GM13976 (cell line): ENCODE data around the gene IQCM.

Experiments used
- DNase-seq: peaks from one replicate; pipeline ENCODE4 v3.0.0; 2012; ENCODE audit warnings: low spot score
- in situ Hi-C: fragments of 300-500 bp; cut with MboI; formaldehyde crosslinking; loops from one replicate; pipeline ENCODE4 v1.12.0; 2022; ENCODE audit warnings: low sequenced_read_pairs, mixed read lengths, inconsistent platforms; ENCODE audit not compliant: unreplicated experiment
- TF ChIP-seq, protein P1 (sequence below): IDR thresholded peaks from 2 replicates; pipeline ENCODE4 v1.5.1; 2012; ENCODE audit warnings: borderline replicate concordance, mild to moderate bottlenecking; ENCODE audit not compliant: insufficient read depth; ENCODE audit errors: extremely low read depth, missing control alignments, control extremely low read depth

IQCM gene

GRCh38 chr4:149403081-149403480 is 412.6 kb downstream of the IQCM start:
- DNase-seq: no peak
- TF ChIP-seq, protein P1, sequence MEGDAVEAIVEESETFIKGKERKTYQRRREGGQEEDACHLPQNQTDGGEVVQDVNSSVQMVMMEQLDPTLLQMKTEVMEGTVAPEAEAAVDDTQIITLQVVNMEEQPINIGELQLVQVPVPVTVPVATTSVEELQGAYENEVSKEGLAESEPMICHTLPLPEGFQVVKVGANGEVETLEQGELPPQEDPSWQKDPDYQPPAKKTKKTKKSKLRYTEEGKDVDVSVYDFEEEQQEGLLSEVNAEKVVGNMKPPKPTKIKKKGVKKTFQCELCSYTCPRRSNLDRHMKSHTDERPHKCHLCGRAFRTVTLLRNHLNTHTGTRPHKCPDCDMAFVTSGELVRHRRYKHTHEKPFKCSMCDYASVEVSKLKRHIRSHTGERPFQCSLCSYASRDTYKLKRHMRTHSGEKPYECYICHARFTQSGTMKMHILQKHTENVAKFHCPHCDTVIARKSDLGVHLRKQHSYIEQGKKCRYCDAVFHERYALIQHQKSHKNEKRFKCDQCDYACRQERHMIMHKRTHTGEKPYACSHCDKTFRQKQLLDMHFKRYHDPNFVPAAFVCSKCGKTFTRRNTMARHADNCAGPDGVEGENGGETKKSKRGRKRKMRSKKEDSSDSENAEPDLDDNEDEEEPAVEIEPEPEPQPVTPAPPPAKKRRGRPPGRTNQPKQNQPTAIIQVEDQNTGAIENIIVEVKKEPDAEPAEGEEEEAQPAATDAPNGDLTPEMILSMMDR: no peak
- in situ Hi-C loops: no loop called here

GRCh38 chr4:149398993-149399392 is 416.6 kb downstream of the IQCM start:
- DNase-seq: no peak
- in situ Hi-C loops: loop anchor here (25.0 kb wide), 1 partner anchor 488 kb away; no protein-coding TSS in a partner anchor
- TF ChIP-seq, protein P1: no peak

DNA sequence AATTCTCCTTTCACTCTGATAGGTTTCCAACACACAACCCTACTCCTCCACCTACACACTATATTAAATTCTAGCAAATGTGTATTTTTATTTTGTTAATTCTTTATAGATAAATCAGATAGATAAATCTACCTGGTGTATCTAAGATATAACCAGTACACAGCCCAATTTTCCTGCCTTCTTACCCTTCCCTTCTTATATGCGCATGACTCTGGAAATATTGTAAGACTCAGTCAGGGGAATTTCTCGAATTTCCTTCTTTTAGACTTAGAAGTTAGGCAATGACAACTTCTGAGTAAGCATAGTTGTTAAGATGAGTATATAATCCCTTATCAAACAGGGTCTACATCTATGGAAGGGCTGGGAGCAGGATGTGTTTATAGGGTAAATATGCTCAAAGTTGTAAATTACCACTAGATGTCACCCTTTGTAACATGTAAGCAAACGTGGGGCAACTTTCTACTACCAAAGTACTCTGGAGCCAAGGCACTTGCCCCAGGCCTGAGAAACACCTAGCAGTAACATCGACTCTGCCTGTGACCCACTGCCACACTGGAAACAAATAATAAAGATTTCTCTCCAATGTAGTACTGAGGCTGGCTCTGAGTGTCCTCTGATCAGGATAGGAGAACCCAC is 444.7 kb downstream of the IQCM start:
- peak; percentile 17 for DNase-seq
- TF ChIP-seq, protein P1: peak; percentile 26
- in situ Hi-C loops: no loop called here

DNA sequence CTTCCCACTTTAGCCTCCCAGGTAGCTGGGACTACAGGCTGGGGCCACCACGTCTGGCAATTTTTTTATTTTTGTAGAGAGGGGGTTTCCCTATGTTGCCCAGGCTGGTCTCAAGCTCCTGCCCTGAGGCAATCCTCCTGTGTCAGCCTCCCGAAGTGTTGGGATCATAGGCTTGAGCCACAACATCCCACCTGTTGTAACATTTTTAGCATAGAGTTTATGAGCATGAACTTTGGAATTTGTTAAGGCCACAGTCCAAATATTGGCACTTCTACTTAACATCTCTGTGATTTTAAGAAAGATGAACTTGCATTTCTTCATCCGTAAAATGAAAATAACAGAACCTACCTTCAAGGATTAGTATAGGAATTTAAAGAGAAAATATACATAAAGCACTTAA is 445.6 kb downstream of the IQCM start:
- no peak for DNase-seq
- TF ChIP-seq, protein P1: no peak
- in situ Hi-C loops: no loop called here

- TF ChIP-seq, protein P1: no peak
- in situ Hi-C loops: no loop called here
- DNase-seq: no peak
Measured at GRCh38 chr4:149353241-149353640, 462.4 kb downstream of the IQCM start.

- in situ Hi-C loops: no loop called here
- TF ChIP-seq, protein P1: no peak
- no peak for DNase-seq
Measured at GRCh38 chr4:149349541-149349940, 466.1 kb downstream of the IQCM start.

DNA sequence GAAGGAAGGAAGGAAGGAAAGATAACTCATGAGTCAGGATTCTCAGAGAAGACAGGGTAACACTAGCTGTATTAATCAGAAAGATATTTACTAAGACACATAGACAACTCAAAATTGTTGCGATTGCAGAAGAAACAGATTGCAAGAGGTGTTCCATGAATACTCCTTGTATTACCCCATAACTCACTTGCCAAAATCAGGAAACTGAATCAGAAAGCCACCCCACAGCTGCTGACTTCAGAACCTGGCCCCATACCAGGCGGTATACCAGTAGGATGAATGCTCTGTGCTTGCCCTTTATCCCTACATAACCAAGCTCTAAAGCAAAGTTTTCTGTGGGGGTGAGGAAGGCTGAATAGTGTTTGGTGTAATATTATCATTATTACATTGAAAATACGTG is 468.5 kb downstream of the IQCM start:
- in situ Hi-C loops: no loop called here
- TF ChIP-seq, protein P1: no peak
- no peak for DNase-seq
